ENCODE measurements around the gene KIAA1549. TPM values are rescaled to one million over a fixed set of nuclear protein-coding genes. Genes with fewer than 3 reads are reported as not detected.
A peak's percentile ranks its signal among the peaks of the same experiment; 100 is the strongest.

KIAA1549 gene
- total RNA-seq, 4 donors from 2014 or later, result 1.6 to 5.0 (median 3.3) TPM

DNA sequence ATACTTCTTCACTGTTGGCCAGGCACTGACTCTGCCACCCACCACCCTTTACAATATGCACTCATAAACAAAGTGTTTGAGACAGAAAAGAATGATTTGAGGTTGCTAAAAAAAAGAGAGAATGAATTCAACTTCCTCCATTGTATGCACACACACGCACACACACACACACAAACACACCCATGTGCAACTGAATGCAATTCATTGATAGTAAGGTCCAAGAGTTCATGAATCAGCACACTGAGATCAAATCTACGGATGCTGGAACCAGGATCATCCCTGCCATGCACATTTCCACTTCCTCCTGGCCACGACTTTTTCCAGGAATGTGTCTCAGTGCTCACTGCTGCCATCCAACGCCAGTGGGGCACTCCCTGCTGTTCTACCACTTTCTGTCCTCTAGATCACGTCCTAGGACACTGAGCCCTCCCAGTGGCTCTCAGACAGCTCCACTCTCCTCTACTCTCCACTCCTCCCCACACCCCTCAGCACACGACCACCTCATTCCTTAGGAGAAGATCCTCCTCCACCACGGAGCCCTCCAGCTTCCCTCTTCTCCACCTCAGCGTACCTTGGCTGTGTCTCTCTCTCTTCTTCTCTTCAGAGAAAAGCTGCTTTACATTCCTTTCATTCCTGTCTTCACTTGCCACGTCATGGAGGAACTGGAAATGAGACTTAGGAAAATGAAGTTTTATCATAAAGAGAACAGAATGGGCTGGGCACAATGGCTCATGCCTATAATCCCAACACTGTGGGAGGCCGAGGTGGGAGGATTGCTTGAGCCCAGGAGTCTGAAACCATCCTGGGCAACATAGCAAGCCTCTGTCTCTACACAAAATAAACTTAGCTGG lies 195.4 kb downstream of the KIAA1549 start:
- Histone ChIP-seq H3K36me3 (no peaks in the 10 kb centered on the region), H3K4me3 (no peak overlapping the region), H3K4me1 (no peaks in the 10 kb centered on the region), H3K9me3 (no peaks in the 10 kb centered on the region), H3K27ac (no peak overlapping the region), H3K27me3 (no peaks in the 10 kb centered on the region)
- TF ChIP-seq CTCF (IDR thresholded peaks at IDR 0.05), result peak in 1 of 6 experiments; percentile 12
- TF ChIP-seq POLR2A (IDR thresholded peaks at IDR 0.05), result no peak
- DNase-seq, result peak in 1 of 3 donors; percentile 55

- DNase-seq, result no peak
- no peaks in the 10 kb centered on the region for H3K9me3 ChIP-seq
- H3K36me3 ChIP-seq, result no peaks in the 10 kb centered on the region
- H3K27me3 ChIP-seq, result no peaks in the 10 kb centered on the region
- no peak overlapping the region for H3K27ac ChIP-seq
- H3K4me1 ChIP-seq, result no peaks in the 10 kb centered on the region
- TF ChIP-seq CTCF (IDR thresholded peaks at IDR 0.05) (no peak), POLR2A (IDR thresholded peaks at IDR 0.05) (no peak)
- H3K4me3 ChIP-seq, result no peak overlapping the region
These were observed 196.5 kb downstream of the KIAA1549 start for GRCh38 chr7:138784692-138785091.

Small RNA genes within 50 kb of the gene (small RNA-seq; reads per million reads assigned to genes)
- 0 reads per million in 2 donors for gene RNU6-1272P

Other genes with a start within 250 kb of the KIAA1549 start
- not detected for gene TMEM213, start 183.4 kb downstream of the KIAA1549 start, total RNA-seq
- under 1 TPM in 1 of 4 donors, not detected in 3; 0.66 TPM for gene ATP6V0A4, start 183.2 kb downstream of the KIAA1549 start, total RNA-seq
- 10 to 100 TPM in 3 of 4 donors, 1 to 10 TPM in 1; 7.7 to 25.6 (median 13.6) TPM for gene ZC3HAV1L, start 54.7 kb upstream of the KIAA1549 start, total RNA-seq
- 10 to 100 TPM; 23.5 to 42.1 (median 32.7) TPM for gene ZC3HAV1, start 128.3 kb upstream of the KIAA1549 start, total RNA-seq
- gene UBN2, start 249.8 kb upstream of the KIAA1549 start, total RNA-seq, result 10 to 100 TPM; 18.0 to 46.2 (median 22.6) TPM

Measured in Peyer's patch (tissue), 4 donors.